Measurements from ENCODE around the gene IMPG2. TPM values are rescaled to one million over a fixed set of nuclear protein-coding genes. Genes with fewer than 3 reads are reported as not detected.
A peak's percentile ranks its signal among the peaks of the same experiment; 100 is the strongest.

Gene IMPG2
- total RNA-seq, 6 experiments from 2014 or later = 0.05 to 0.12 (median 0.09) TPM

DNA sequence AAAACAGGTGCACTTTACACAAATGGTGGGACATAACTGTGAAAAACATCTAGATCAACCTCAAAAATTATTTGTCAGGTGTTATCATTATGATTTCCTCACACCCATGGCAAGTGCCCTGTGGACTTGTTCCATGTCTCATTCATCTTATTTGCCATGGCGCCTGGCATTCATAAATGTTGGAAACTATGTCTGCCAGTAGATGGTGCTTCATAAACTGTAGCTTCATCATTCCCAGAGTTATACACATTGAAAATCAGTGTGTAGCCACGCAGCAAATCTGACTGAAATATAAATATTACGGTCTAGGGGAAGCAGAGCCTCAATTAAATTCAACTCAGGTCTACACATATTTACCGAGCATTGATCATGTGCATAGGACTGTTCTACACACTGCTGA lies 90.7 kb downstream of the IMPG2 start:
- intact Hi-C loops (cut with DNase I) = no loop called here
- ATAC-seq = no peak
- no peak for DNase-seq
- TF ChIP-seq, protein P1, sequence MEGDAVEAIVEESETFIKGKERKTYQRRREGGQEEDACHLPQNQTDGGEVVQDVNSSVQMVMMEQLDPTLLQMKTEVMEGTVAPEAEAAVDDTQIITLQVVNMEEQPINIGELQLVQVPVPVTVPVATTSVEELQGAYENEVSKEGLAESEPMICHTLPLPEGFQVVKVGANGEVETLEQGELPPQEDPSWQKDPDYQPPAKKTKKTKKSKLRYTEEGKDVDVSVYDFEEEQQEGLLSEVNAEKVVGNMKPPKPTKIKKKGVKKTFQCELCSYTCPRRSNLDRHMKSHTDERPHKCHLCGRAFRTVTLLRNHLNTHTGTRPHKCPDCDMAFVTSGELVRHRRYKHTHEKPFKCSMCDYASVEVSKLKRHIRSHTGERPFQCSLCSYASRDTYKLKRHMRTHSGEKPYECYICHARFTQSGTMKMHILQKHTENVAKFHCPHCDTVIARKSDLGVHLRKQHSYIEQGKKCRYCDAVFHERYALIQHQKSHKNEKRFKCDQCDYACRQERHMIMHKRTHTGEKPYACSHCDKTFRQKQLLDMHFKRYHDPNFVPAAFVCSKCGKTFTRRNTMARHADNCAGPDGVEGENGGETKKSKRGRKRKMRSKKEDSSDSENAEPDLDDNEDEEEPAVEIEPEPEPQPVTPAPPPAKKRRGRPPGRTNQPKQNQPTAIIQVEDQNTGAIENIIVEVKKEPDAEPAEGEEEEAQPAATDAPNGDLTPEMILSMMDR (IDR thresholded peaks at IDR 0.05) = peak in 1 of 4 donors; percentile 6
- TF ChIP-seq POLR2A (IDR thresholded peaks at IDR 0.05) = no peak
- no peaks in the 10 kb centered on the region for H3K36me3 ChIP-seq
- no peak overlapping the region for H3K27ac ChIP-seq
- no peaks in the 10 kb centered on the region for H3K9me3 ChIP-seq
- WGBS (ENCODE audit: insufficient coverage, low coverage, low lambda C conversion rate, missing lambda C conversion rate) = 82% methylated on average over 4 of the region's 4 CpGs
- H3K4me1 ChIP-seq = no peaks in the 10 kb centered on the region
- H3K4me3 ChIP-seq = no peak overlapping the region
- H3K27me3 ChIP-seq = no peaks in the 10 kb centered on the region

DNA sequence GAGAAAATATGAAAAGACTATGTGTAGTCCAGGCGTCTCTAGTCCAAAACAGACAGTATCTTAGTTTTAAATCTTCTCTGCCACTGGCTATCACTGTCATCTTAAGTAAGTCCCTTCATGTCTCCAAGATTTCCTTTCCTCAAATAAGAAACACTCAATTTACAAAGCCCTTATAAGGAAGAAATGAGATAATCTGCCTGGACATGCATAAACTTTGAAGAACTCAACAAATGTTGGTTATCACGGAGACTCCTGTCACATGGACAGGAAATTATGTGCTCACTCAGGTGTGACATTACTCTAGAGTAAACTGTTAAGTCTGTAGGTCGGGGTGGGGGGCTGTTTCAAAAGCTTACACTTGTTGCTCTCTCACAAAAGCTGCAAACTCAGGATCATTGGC lies 91.9 kb downstream of the IMPG2 start:
- no peak for TF ChIP-seq POLR2A (IDR thresholded peaks at IDR 0.05)
- TF ChIP-seq, protein P1 (IDR thresholded peaks at IDR 0.05) = no peak
- Histone ChIP-seq H3K27me3 (no peaks in the 10 kb centered on the region), H3K9me3 (no peaks in the 10 kb centered on the region), H3K36me3 (no peaks in the 10 kb centered on the region), H3K4me1 (no peaks in the 10 kb centered on the region), H3K4me3 (no peak overlapping the region), H3K27ac (no peak overlapping the region)
- ATAC-seq (no peak), DNase-seq (no peak)
- intact Hi-C loops (cut with DNase I) = no loop called here
- 66% methylated on average over 3 of the region's 3 CpGs for WGBS (ENCODE audit: insufficient coverage, low coverage, low lambda C conversion rate, missing lambda C conversion rate)

DNA sequence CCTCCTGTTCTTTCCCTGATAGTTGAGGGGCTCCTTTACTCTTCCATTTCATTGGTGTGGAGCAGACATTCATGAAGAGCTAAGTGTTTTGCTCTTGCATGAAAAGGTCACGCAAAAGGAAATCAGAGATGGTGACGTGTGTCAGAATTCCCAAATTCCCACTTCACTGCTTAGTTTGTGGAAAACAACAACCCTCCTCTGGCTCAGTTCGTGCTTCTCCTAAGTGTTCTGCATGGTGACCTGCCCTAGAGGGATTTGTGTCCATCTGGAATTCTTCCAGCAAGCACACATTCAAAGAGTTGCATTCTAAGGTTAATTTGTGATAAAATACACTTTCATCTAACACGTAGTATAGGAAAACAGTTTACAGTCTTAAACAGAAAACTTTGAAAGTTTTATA lies 95.6 kb downstream of the IMPG2 start:
- Histone ChIP-seq H3K27me3 (no peaks in the 10 kb centered on the region), H3K4me3 (no peak overlapping the region), H3K4me1 (no peaks in the 10 kb centered on the region), H3K27ac (no peak overlapping the region), H3K9me3 (no peaks in the 10 kb centered on the region), H3K36me3 (no peaks in the 10 kb centered on the region)
- no peak for TF ChIP-seq POLR2A (IDR thresholded peaks at IDR 0.05)
- 77% methylated on average over 4 of the region's 4 CpGs for WGBS (ENCODE audit: insufficient coverage, low coverage, low lambda C conversion rate, missing lambda C conversion rate)
- no peak for ATAC-seq
- intact Hi-C loops (cut with DNase I) = no loop called here
- no peak for DNase-seq

DNA sequence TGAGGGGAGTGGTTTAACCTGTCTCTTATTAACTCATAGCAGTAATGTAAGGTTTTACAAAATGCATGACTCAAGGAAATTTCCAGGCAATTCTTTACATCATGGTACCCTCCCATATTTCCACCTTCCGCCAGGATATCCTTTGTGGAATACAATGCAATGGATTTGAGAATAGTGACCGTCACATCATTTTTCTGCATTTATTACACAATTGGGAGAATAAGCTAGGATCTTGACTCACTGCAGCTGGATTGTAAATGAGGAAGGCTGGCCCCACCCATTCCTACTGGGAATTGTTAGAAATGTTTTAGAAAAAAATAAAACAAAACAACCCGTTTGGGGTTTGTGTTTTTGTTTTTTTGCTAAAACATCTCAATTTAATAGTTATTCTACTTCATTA lies 97.4 kb downstream of the IMPG2 start:
- H3K36me3 ChIP-seq = no peaks in the 10 kb centered on the region
- H3K4me1 ChIP-seq = no peaks in the 10 kb centered on the region
- H3K27ac ChIP-seq = no peak overlapping the region
- DNase-seq (no peak), ATAC-seq (no peak)
- intact Hi-C loops (cut with DNase I) = no loop called here
- 75% methylated on average over 3 of the region's 3 CpGs for WGBS (ENCODE audit: insufficient coverage, low coverage, low lambda C conversion rate, missing lambda C conversion rate)
- TF ChIP-seq, protein P1 (IDR thresholded peaks at IDR 0.05) = no peak
- H3K27me3 ChIP-seq = no peaks in the 10 kb centered on the region
- H3K9me3 ChIP-seq = no peaks in the 10 kb centered on the region
- H3K4me3 ChIP-seq = no peak overlapping the region

DNA sequence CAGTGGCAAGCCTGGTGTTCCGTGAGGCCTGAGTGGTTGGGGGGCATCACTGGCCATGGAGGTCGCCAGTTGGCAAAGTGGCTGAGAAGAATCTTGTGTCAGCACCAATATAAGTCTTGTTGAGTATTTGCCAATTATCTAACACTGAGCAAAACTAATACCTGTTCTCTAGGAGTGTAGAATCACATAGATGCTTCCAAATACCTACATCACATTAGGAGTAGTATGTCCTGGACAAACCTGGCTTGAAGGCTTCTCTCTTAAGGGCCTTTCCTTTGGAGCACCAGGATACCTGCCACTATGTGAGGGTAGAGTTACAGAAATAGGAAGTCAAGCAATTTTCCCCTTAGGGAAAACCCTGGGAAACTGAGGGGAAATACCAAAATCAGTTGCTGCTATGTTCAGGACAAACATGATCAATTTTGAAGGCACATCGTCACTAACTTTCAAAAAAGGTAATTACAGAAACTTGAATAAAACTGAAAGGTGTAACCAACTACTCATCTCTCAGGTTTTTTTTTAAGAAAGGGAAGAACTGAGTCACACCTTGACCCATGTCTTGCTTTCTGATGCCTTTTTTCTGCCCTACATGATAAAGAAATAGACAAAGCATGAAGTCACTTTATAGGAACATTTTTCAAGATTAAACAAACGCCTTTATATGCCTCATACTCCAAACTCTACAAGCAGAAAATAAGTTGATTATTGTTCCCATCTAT lies 100.4 kb downstream of the IMPG2 start:
- no peaks in the 10 kb centered on the region for H3K4me1 ChIP-seq
- ATAC-seq (no peak), DNase-seq (no peak)
- 62% methylated on average over 3 of the region's 4 CpGs for whole genome bisulfite sequencing (ENCODE audit: insufficient coverage, low coverage, low lambda C conversion rate, missing lambda C conversion rate)
- H3K9me3 ChIP-seq = no peaks in the 10 kb centered on the region
- no peaks in the 10 kb centered on the region for H3K27me3 ChIP-seq
- no peaks in the 10 kb centered on the region for H3K36me3 ChIP-seq
- intact Hi-C loops (cut with DNase I) = no loop called here
- H3K27ac ChIP-seq = no peak overlapping the region
- H3K4me3 ChIP-seq = no peak overlapping the region
- TF ChIP-seq, protein P1 (IDR thresholded peaks at IDR 0.05) = no peak
- no peak for TF ChIP-seq POLR2A (IDR thresholded peaks at IDR 0.05)

Data from right lobe of liver (tissue), 6 donors.